BE2C (cell line): ENCODE data around the gene TGFBR3.

Source experiments
- DNase-seq: peaks from one replicate; pipeline ENCODE4 v3.0.0-alpha.2; 2020
- H3K27me3 ChIP-seq: fragments of 250-450 bp; sonication (Bioruptor Pico); 2 replicates; pipeline ENCODE4 v1.5.1; 2020; ENCODE audit warnings: mild to moderate bottlenecking
- H3K36me3 ChIP-seq: fragments of 250-450 bp; sonication (Bioruptor Pico); 2 replicates; pipeline ENCODE4 v1.5.1; 2020; ENCODE audit warnings: mild to moderate bottlenecking
- H3K4me1 ChIP-seq: fragments of 250-450 bp; sonication (Bioruptor Pico); 2 replicates; pipeline ENCODE4 v1.5.1; 2020
- H3K4me3 ChIP-seq: 2 replicates; pipeline ENCODE4 v1.5.1; 2011; ENCODE audit warnings: low read depth, low read length
- H3K9me3 ChIP-seq: fragments of 250-450 bp; sonication (Bioruptor Pico); 2 replicates; pipeline ENCODE4 v1.5.1; 2020
- CTCF ChIP-seq: IDR thresholded peaks from 2 replicates; pipeline ENCODE4 v1.5.1; 2012; ENCODE audit warnings: mild to moderate bottlenecking, low read depth, low read length

Gene TGFBR3

GRCh38 chr1:91725618-91725988, 160.3 kb downstream of the TGFBR3 start:
- no peaks in the 10 kb centered on the region for H3K9me3 ChIP-seq
- no peaks in the 10 kb centered on the region for H3K36me3 ChIP-seq
- TF ChIP-seq CTCF, result no peak
- no peak for DNase-seq
- H3K4me3 ChIP-seq, result no peak overlapping the region
- H3K27me3 ChIP-seq, result no peaks in the 10 kb centered on the region
- H3K4me1 ChIP-seq, result no peaks in the 10 kb centered on the region

- no peak for DNase-seq
- no peaks in the 10 kb centered on the region for H3K9me3 ChIP-seq
- no peak overlapping the region for H3K4me3 ChIP-seq
- H3K27me3 ChIP-seq, result no peaks in the 10 kb centered on the region
- H3K36me3 ChIP-seq, result no peaks in the 10 kb centered on the region
- no peaks in the 10 kb centered on the region for H3K4me1 ChIP-seq
- TF ChIP-seq CTCF, result no peak
Measured at GRCh38 chr1:91724644-91725043, 161.3 kb downstream of the TGFBR3 start.

- H3K4me3 ChIP-seq, result no peak overlapping the region
- no peaks in the 10 kb centered on the region for H3K27me3 ChIP-seq
- H3K9me3 ChIP-seq, result no peaks in the 10 kb centered on the region
- no peak for DNase-seq
- TF ChIP-seq CTCF, result no peak
- no peaks in the 10 kb centered on the region for H3K36me3 ChIP-seq
- H3K4me1 ChIP-seq, result no peaks in the 10 kb centered on the region
Measured at GRCh38 chr1:91724231-91724630, 161.7 kb downstream of the TGFBR3 start.

- DNase-seq, result no peak
- no peak overlapping the region for H3K4me3 ChIP-seq
- TF ChIP-seq CTCF, result no peak
- H3K4me1 ChIP-seq, result no peaks in the 10 kb centered on the region
- H3K9me3 ChIP-seq, result no peaks in the 10 kb centered on the region
- H3K36me3 ChIP-seq, result no peaks in the 10 kb centered on the region
- no peaks in the 10 kb centered on the region for H3K27me3 ChIP-seq
Measured at GRCh38 chr1:91720044-91720443, 165.9 kb downstream of the TGFBR3 start.

- Histone ChIP-seq H3K36me3 (no peaks in the 10 kb centered on the region), H3K4me1 (no peaks in the 10 kb centered on the region), H3K9me3 (no peaks in the 10 kb centered on the region), H3K4me3 (no peak overlapping the region), H3K27me3 (no peaks in the 10 kb centered on the region)
- DNase-seq, result no peak
- no peak for TF ChIP-seq CTCF
Measured at GRCh38 chr1:91718877-91719276, 167.1 kb downstream of the TGFBR3 start.

GRCh38 chr1:91718368-91718767, 167.6 kb downstream of the TGFBR3 start:
- no peaks in the 10 kb centered on the region for H3K27me3 ChIP-seq
- no peak for TF ChIP-seq CTCF
- no peak for DNase-seq
- no peak overlapping the region for H3K4me3 ChIP-seq
- H3K9me3 ChIP-seq, result no peaks in the 10 kb centered on the region
- no peaks in the 10 kb centered on the region for H3K4me1 ChIP-seq
- no peaks in the 10 kb centered on the region for H3K36me3 ChIP-seq
